WTC11 (cell line): Measurements from ENCODE around the gene TAF5.

Experiments
- ATF2 ChIP-seq: sonication (generic); formaldehyde crosslinking; IDR thresholded peaks from 2 replicates; pipeline ENCODE4 v1.8.1; 2022; ENCODE audit warnings: low read depth, missing genetic modification reagents, borderline replicate concordance
- ATF3 ChIP-seq: sonication (generic); formaldehyde crosslinking; conservative IDR thresholded peaks from 2 replicates; pipeline ENCODE4 v1.8.1; 2022; ENCODE audit warnings: mild to moderate bottlenecking, missing genetic modification reagents
- JUN ChIP-seq: sonication (generic); formaldehyde crosslinking; IDR thresholded peaks from 2 replicates; pipeline ENCODE4 v1.8.0; 2023; ENCODE audit warnings: mild to moderate bottlenecking, missing genetic modification reagents
- MYBL2 ChIP-seq: sonication (generic); formaldehyde crosslinking; IDR thresholded peaks from 2 replicates; pipeline ENCODE4 v1.8.1; 2023; ENCODE audit warnings: mild to moderate bottlenecking, moderate library complexity, missing genetic modification reagents
- NFYB ChIP-seq: sonication (generic); formaldehyde crosslinking; conservative IDR thresholded peaks from 2 replicates; pipeline ENCODE4 v1.8.0; 2022; ENCODE audit warnings: low read depth, missing genetic modification reagents
- NR1H2 ChIP-seq: sonication (generic); formaldehyde crosslinking; IDR thresholded peaks from 2 replicates; pipeline ENCODE4 v1.9.0; 2021; ENCODE audit warnings: mild to moderate bottlenecking, moderate library complexity, missing genetic modification reagents
- SMAD3 ChIP-seq: sonication (generic); formaldehyde crosslinking; IDR thresholded peaks from 2 replicates; pipeline ENCODE4 v1.8.0; 2022; ENCODE audit warnings: missing genetic modification reagents, mild to moderate bottlenecking, borderline replicate concordance
- ZNF232 ChIP-seq: sonication (generic); formaldehyde crosslinking; IDR thresholded peaks from 2 replicates; pipeline ENCODE4 v1.8.0; 2022; ENCODE audit warnings: mild to moderate bottlenecking, missing genetic modification reagents
- TF ChIP-seq, protein P1 (sequence below): fragments of 200-600 bp; IDR thresholded peaks from 2 replicates; pipeline ENCODE4 v1.8.0; 2022; ENCODE audit warnings: antibody characterized with exemption
- TF ChIP-seq, protein P2 (sequence below): sonication (generic); formaldehyde crosslinking; IDR thresholded peaks from 2 replicates; pipeline ENCODE4 v1.8.0; 2022; ENCODE audit warnings: mild to moderate bottlenecking, missing genetic modification reagents

DNA sequence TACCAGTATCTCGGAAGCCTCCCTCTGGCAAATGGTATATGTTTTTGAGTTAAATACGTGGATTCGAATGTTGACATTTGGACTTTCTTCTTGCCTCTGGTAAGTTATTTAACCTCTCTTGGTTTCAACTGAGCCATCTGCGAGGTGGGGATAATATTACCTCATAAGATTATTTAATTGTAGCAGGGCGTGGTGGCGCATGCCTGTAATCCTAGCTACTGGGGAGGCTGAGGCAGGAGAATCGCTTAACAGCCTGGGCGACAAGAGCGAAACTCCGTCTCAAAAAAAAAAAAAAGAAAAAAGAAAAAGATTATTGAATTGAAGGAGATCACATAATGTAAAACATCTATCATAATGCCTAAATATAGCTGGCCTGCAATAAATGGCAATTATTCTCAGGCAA is 396 bp upstream of the TAF5 start:
- TF ChIP-seq, protein P1, sequence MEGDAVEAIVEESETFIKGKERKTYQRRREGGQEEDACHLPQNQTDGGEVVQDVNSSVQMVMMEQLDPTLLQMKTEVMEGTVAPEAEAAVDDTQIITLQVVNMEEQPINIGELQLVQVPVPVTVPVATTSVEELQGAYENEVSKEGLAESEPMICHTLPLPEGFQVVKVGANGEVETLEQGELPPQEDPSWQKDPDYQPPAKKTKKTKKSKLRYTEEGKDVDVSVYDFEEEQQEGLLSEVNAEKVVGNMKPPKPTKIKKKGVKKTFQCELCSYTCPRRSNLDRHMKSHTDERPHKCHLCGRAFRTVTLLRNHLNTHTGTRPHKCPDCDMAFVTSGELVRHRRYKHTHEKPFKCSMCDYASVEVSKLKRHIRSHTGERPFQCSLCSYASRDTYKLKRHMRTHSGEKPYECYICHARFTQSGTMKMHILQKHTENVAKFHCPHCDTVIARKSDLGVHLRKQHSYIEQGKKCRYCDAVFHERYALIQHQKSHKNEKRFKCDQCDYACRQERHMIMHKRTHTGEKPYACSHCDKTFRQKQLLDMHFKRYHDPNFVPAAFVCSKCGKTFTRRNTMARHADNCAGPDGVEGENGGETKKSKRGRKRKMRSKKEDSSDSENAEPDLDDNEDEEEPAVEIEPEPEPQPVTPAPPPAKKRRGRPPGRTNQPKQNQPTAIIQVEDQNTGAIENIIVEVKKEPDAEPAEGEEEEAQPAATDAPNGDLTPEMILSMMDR: no peak
- no peak for TF ChIP-seq ATF3 (CRISPR knock-in tag)
- TF ChIP-seq ZNF232 (CRISPR knock-in tag): no peak
- no peak for TF ChIP-seq SMAD3 (CRISPR knock-in tag)
- no peak for TF ChIP-seq JUN (CRISPR knock-in tag)
- TF ChIP-seq NFYB: no peak
- TF ChIP-seq, protein P2, sequence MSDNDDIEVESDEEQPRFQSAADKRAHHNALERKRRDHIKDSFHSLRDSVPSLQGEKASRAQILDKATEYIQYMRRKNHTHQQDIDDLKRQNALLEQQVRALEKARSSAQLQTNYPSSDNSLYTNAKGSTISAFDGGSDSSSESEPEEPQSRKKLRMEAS (CRISPR knock-in tag): no peak
- TF ChIP-seq NR1H2 (CRISPR knock-in tag): no peak
- no peak for TF ChIP-seq MYBL2 (CRISPR knock-in tag)
- no peak for TF ChIP-seq ATF2 (CRISPR knock-in tag)
